GM19463 (cell line): ENCODE data around the gene SERPING1.
A peak's percentile ranks its signal among the peaks of the same experiment; 100 is the strongest.

Experiments
- ATAC-seq: cut with Tn5 transposase; IDR thresholded peaks from one replicate; pipeline ENCODE4 v1.9.1; 2021; ENCODE audit warnings: mild to moderate bottlenecking, moderate library complexity; ENCODE audit not compliant: unreplicated experiment

The SERPING1 gene

DNA sequence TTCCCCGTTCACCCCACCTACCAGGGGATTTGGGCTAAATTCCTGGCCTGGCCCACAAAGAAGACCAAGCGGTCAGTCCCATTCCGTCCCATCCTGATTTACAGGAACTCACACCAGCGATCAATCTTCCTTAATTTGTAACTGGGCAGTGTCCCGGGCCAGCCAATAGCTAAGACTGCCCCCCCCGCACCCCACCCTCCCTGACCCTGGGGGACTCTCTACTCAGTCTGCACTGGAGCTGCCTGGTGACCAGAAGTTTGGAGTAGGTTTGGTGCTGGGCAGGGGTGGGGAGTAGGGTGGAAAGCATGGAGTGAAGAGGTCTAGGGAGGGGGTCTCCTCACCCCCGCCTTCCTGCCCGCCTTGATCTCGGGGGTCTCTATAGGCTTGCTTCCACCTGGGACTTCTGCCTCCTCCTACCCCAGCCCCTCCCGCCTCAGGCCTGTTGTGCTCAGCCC is at the start of gene SERPING1:
Gene SERPING1, plus strand, starts transcription at position 225 of the 455 bp plus-strand sequence. CDS start 586 bp downstream, outside the sequence.
- no peak for ATAC-seq

DNA sequence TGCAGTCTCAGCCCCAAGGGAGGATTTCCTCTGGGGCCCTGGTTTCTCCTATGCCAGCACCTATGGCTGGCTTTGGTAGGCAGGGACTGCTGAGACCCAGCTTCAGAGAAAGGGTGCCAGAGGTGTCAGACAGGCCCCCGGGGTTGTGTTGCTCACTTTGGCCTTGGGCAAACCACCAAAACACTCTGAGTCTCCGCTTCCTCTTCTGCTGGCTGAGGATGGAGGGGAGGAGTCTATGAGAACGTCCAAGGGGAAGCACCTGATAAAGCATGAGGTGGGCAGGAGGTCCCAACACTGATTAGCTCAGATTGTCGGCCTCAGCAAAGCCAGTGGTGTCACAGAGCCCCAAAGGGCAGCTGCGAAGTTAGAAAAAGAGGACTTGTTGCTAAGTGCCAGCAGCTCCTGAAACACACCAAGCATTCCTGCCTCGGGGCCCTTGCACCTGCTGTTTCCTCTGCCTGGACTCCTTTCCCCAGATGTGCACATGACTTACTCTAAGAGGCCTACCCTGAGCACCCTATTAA is 49.6 kb upstream of the SERPING1 start:
- ATAC-seq: peak; percentile 83

DNA sequence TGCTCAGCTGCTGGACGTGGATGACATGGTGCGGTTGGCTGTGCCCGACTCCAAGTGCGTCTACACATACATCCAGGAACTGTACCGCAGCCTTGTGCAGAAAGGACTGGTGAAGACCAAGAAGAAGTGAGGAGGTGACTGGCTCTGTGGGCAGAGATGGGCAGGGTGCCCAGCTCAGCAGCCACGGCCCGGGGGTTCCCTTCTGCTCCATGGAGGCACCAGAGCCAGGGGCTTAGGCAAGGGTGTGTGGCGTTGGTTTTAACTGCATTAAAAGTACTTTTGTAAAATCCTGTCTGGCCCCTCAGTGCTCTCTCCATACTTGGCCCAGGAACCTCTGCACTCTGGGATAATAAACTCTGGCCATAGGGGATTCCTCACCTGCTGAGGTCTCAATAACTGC is 47.5 kb upstream of the SERPING1 start:
- no peak for ATAC-seq

DNA sequence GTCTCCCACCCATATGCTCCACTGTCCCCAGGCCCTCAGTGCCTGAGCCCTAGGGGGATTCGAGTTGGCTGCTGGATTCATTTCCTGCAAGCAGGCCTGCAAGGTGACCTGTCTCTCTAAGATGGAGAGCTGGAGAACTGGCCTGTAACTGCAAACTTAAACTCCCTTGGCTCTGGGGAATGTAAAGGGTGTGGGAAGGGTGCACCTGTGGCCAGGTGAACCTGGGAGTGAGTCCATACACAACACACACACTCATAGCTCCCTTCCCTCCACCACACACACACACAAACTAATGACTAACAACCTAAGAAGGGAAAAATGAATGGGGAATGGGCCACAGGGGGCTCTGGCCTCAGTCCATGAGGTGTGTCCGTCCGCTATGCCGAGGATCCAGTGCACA is 45.5 kb upstream of the SERPING1 start:
- no peak for ATAC-seq

DNA sequence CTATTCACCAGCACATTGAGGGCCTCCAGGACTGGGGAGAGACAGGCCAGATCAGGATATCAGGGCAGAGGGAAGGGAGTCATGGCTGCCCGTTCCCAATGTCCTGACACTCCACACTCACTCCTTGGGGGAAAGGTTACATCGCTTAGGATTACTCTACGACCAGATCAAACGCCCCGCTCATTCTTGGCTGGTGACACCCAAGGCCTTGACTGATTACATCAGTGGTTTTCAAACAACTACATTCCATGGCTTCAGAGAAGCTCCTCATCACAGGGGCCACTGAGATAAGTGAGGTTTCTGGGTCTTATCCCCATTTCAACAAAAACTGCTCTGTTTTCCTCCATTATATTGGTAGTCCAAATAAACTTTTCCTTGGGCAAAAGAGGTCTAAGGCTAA is 45.0 kb upstream of the SERPING1 start:
- no peak for ATAC-seq

DNA sequence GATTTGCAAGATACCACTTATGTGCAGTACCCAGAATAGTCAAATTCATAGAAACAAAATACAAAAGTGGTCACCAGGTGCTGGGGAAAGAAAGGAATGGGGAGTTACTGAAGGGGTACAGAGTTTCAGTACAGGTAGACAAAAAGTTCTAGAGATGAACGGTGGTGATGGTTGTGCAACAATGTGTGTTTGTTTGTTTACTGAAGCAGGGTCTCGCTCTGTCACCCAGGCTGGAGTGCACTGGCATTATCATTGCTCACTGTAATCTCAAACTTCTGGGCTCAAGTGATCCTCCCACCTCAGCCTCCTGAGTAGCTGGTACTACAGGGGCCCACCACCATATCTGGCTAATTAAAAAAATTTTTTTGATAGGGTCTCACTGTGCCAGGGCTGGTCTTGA is 42.1 kb upstream of the SERPING1 start:
- no peak for ATAC-seq

DNA sequence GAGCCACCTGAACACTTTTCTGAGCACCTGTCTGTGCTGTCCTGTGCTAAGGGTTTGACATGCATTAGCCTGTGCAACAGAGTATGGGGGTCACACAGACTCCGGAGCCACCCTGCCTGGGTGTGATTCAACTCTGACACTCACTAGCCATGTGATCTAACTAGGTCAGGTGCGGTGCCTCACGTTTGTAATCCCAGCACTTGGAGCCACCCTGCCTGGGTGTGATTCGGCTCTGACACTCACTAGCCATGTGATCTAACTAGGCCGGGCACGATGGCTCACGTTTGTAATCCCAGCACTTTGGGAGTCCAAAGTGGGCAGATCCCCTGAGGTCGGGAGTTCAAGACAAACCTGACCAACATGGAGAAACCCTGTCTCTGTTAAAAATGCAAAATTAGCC is 41.4 kb upstream of the SERPING1 start:
- no peak for ATAC-seq

DNA sequence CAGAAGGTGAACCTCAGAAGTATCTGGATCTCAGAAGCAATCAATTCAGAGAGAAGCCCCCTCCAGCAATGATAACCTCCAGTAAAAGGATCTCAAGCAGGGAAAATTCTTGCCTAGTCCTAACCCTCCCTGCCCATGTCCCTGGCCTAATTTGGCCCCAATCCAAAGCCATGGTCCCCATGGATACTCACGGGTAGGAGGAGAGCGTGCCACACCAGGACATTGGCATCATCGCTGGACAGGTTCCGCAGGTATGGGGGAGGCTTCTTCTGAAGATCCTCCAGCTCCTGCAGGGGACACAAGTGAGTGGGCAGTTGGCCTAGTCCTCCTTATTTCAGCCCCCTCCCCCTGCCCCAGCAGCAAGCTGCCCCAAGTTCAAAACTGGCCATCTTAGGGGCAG is 37.3 kb upstream of the SERPING1 start:
- ATAC-seq: no peak

DNA sequence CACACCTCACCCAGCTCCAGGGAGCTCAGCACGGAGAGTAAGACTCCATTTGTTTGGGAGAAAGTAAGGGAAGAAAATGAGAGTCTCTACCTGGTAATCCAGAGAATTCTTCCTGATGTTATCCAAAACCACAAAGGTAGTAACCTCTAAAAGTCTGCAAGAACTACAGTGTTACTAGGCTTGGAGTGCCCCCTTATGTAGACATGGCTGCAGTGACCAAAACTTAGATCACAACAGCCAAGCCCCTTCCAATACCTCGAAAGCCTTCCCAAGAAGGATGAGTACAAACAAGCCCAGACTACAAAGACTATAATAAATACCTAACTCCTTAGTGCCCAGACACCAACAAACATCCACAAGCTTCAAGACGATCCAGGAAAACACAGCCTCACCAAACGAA is 34.9 kb upstream of the SERPING1 start:
- no peak for ATAC-seq

DNA sequence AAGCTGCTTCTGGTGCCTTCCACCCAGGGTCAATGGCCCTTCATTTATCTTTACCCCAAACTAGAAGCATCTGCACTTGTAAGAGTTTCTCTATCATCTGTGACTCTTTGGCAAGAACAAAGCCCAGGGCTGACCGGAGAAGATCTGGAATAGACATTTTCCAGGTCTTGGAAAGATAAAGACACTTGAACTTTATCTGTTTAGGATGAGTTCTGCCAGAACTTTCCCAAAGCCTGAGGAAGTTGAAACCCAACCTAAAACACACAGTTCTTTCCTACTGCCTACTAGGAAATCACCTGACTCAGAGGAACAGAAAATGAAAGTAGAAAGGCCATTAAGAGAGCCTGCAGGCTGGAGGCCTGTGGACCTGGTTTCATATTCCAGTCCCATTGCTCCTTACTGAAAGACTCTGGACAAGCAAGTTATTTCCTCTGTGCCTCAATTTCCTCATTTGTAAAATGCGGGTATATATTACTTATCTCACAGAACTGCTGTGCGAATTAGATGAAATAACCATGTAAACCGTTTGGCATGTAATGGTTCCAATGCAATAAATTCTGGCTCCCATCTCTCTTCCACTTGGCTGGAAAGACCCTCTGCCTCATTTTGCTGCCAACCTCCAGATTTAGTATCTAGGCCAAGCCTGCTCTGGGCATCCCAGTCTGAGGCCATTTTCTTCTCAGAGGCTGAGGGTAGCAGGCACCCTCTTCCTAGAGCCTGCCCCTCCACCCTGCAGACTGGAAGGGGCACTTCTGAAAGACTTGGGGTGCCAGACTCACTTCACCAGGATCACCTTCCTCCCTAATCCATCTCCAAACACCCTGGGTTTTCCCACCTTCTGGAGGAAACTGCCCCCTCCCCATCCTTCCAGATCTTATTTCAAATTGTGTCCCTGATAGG is 31.2 kb upstream of the SERPING1 start:
- peak; percentile 54 for ATAC-seq

DNA sequence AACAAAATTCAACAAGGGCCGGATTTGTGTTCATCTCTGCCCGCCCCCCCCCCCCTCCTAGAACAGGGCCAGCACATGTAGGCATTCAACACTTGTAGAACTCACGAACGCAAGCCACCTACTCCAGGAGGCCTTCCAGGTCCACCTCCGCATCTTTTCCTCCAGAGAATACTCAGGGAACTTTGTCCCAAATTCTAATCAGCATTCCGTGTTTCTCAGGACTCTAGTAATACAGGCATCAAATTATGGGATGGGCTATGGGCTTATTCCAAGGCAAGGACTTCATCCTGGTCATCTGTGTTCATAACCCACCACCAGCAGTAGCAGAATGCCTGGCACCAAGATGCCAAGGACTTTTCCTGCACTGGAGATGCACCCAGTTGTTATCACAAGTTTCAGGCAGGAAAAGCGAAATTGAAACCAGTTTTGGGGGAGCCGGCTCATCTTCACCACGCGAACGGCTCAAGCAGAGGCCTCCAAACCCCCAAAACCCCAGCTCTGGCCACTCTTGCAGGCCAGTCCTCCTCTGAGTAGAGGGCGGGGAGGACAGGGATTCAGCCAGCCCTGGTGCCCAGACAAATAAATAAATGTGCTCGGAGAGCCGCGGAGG is 30.5 kb upstream of the SERPING1 start:
- peak; percentile 1 for ATAC-seq

DNA sequence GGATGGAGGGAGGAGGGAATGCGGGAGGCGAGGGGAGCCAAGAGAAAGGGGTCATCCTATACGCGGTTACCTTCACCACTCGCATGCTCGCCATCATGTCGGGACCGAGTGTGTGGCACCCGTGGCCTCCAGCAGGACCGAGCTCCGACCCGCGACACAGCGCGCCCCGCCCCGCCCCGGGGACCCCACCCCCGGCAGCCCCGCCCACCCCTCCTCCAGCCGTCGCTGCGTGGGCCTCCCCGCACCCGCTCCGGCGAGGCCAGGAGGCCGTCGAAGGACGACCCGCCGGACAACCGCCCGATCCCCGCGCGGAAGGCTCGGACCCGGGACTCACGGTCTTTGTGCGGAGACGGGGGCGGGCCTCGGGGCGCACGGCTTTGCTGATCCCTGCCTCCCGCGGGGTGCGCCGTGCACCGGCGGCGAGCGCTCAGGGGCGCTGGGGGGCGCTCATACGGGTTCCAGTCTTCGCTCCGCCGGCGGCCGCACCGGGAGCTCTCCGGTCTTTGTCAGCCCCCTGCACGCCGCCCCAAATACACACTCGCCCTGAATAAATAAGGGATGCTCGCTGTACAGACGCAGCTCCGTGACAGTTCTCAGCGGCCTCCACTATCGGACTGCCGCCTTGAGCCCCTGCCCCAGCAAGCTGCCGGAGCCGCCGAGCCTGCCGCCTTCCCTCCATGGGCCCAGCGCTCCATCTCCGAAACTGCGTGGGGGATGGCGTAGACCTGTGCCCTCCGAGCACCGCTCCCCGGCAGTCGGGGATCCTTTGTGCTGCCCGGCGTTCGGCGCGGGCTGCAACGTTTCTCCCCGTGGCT is 29.8 kb upstream of the SERPING1 start, which contains the start of gene UBE2L6:
Gene UBE2L6, minus strand, starts transcription at position 158 of the 815 bp plus-strand sequence. Its CDS starts 61 bp downstream, at position 97.
- peak; percentile 66 for ATAC-seq

DNA sequence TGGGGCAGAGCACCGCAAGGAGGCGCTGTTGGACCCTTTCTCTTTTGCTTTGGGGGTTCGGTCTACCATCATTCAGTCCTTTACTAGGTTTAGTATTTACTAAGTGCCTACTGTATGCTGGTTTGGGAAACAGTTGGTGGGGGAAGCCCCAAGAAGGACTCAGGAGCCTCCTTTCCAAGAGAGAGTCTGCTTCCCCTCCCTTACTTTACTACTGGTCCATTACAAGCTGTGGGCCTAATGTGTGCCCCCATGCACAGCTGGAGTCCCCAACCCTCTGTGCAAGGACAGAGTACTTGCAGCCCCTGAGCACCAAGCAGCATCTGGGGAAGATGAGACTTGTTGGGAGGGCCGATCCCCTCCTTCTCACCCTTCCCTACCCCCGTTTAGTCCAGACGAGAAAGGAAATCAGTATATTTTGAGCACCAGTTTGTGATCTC is 29.1 kb upstream of the SERPING1 start:
- ATAC-seq: peak; percentile 1

DNA sequence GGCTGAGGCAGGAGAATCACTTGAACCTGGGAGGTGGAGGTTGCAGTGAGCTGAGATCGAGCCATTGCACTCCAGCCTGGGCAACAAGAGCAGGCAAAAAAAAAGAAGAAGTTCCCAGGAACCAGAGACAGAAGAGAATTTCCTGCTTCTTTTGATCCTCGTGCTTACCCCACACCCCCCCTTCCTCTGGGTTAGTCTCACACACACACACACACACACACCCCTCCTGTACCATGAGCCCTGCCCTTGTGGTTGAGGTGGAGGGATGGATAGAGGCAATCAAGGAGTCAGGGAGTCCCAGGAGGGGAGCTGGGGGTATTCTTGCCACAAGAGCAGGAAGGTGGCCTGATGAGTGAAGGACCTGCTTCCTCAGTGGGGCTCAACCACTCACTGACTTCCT is 25.9 kb upstream of the SERPING1 start:
- ATAC-seq: no peak

DNA sequence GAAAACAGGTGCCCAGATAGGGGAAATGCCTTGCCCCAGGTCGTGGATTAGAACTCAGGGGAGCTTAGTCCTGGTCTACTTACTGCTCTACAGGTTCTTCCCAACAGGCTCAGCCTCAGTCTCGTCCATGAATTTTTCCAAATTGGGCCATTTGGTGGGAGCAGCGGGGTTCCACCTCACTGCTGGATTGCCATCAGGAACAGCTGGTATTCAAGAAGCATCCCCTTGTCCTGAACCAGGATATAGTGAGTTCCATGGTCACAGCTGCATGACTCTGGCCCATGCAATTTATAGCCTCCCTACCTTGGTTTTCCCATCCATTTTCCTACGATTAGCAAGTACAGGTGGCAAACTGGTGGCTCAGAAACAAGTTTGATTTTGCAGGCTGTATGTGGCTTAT is 23.4 kb upstream of the SERPING1 start:
- ATAC-seq: no peak

DNA sequence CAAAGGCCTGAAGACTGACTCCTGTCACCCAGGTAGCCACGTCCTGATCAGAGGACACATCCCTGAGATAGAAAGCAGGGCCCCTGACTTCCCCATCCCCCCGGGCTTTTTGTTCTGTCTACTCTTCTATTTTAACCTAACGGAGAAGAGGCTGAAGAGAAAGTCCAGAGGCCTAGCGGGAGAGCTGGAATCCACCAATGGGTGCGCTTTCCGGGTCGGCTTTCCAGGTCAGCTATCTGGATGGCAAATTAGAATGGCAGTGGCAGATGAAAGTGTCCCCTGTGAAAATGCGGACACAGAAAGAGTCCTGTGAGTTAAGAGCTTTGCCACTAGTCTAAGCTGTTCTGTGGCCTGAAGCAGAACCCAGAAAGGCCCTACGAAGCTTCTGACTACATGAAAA is 13.1 kb upstream of the SERPING1 start:
- ATAC-seq: no peak

DNA sequence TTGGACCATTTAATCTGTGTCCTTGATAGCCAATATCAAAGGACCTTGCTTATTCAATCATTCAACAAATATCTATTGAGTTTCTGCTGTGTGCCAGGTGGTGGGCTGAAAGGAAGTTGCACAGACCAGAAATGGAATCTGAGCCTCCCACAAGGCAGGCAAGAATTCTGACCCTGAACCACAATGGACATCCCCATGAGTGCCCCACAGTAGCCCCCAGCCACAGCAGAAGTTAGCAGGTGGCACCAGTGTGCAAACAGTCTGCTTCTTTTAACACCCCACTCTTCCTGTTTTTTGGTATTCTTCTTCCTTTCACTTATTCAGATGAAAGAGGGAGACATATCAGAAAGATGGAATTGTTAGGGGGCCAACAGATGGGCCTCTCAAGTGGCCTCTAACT is 12.2 kb upstream of the SERPING1 start:
- ATAC-seq: peak; percentile 58

DNA sequence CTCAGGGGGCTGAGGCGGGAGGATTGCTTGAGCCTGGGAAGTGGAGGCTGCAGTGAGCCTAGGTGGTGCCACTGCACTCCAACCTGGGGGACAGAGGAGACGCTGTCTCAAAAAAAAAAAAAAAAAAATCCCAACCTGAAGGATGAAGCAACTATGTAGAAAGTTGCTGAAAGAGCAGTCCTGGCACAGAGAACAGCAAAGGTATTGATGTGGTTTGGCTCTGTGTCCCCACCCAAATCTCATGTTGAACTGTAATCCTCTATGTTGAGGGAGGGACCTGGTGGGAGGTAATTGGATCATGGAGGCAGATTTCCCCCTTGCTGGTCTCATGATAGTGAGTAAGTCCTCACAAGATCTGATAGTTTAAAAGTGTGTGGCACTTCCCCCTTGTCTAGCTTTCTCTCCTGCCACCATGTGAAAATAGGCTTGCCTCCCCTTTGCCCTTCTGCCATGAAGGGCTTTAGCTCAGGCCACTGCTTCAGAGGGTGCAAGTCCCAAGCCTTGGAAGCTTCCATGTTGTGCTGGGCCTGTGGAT is 10.7 kb upstream of the SERPING1 start:
- ATAC-seq: no peak

DNA sequence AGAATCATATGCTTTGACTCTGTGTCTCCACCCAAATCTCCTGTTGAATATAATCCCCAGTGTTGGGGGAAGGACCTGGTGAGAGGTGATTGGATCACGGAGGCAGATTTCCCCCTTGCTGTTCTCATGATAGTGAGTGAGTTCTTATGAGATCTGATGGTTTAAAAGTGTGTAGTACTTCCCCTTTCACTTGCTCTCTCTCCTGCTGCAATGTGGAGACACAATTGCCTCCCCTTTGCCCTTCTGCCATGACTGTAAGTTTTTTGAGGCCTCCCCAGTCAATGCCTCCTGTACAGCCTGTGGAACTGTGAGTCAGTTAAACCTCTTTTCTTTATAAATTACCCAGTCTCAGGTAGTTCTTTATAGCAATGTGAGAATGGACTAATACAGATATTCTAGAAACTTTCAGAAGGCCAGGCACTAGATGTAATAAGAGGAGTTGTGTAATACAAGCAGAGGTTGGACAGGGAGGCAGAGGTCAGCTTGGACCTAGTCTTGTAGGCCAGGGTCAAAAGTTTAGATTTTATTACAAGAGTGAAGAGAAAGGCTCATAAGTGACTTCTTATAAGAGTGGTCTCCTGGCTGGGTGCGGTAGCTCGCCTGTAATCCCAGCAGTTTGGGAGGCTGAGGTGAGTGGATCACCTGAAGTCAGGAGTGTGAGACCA is 9.3 kb upstream of the SERPING1 start:
- ATAC-seq: no peak

DNA sequence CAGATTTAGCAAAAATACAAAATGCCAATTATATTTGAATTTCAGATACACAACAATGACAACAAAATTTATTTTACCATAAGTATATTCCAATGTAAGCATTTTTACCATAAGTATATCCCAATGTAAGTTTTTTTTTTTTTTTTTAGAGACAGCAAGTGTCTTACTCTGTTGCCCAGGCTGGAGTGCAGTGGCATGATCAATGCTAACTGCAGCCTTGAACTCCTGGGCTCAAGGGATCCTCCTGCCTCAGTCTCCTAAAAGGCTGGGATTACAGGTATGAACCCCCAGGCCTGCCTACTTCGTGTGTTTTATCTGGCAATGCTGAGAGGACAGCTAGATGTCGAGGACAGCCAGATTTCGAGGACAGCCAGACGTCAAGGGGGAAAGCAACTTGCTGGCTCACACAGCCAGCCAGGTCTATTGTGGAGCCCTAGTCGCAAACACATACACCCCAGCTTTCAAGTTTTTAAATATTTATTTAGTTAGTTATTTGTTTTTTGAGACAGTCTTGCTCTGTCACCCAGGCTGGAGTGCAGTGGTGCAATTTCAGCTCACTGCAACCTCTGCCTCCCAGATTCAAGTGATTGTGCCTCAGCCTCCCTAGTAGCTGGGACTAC is 1.1 kb upstream of the SERPING1 start:
- ATAC-seq: no peak
